C4-2B (cell line): ENCODE results near the gene SREBF2.

Experiments used
- ZFX ChIP-seq: fragments of 450-650 bp; IDR thresholded peaks from 2 replicates; pipeline ENCODE4 v1.6.1; 2017
- TF ChIP-seq, protein P1 (sequence below): fragments of 450-650 bp; conservative IDR thresholded peaks from 2 replicates; pipeline ENCODE4 v1.5.1; 2017; ENCODE audit warnings: mild to moderate bottlenecking

DNA sequence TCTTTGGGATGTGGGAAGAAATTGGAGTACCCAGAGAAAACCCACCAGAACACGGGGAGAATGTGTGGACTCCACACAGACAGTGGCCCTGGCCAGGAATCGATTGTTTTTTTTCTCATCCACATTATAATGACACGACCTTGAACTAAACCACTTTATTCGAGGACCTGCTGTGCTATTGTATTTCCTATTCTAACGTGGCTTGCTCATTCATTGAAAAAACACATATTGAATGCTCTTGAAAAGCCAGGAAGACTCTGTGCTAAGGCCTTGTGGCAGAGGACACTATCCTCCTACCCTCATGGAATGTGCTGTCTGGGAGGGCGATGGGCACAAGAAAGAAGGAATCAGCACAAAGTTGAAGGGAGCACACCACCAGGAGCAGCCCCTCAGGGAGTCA is 9.1 kb upstream of the SREBF2 start:
- TF ChIP-seq, protein P1, sequence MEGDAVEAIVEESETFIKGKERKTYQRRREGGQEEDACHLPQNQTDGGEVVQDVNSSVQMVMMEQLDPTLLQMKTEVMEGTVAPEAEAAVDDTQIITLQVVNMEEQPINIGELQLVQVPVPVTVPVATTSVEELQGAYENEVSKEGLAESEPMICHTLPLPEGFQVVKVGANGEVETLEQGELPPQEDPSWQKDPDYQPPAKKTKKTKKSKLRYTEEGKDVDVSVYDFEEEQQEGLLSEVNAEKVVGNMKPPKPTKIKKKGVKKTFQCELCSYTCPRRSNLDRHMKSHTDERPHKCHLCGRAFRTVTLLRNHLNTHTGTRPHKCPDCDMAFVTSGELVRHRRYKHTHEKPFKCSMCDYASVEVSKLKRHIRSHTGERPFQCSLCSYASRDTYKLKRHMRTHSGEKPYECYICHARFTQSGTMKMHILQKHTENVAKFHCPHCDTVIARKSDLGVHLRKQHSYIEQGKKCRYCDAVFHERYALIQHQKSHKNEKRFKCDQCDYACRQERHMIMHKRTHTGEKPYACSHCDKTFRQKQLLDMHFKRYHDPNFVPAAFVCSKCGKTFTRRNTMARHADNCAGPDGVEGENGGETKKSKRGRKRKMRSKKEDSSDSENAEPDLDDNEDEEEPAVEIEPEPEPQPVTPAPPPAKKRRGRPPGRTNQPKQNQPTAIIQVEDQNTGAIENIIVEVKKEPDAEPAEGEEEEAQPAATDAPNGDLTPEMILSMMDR: no peak
- TF ChIP-seq ZFX: no peak
